HEK293T (cell line): ENCODE measurements around the gene OR2T35.

ENCODE experiments used
- CTCF ChIA-PET: fragments of 350-600 bp; formaldehyde crosslinking; extraction: SDS; loops from one replicate; lab custom pipeline; 2021; ENCODE audit warnings: antibody characterized with exemption, inconsistent platforms; lab: Yijun Ruan, JAX
- POLR2A ChIA-PET: fragments of 350-600 bp; formaldehyde crosslinking; extraction: SDS; loops from one replicate; lab custom pipeline; 2020; ENCODE audit warnings: antibody characterized with exemption, inconsistent platforms; lab: Yijun Ruan, JAX
- DNase-seq: peaks from one replicate; pipeline ENCODE4 v3.0.0; 2012; ENCODE audit warnings: mixed read lengths; ENCODE audit errors: extremely low spot score
- ARNT ChIP-seq: fragments of 450-650 bp; IDR thresholded peaks from 2 replicates; pipeline ENCODE4 v1.6.1; 2017; ENCODE audit warnings: mild to moderate bottlenecking
- BHLHE40 ChIP-seq: fragments of 450-650 bp; IDR thresholded peaks from 2 replicates; pipeline ENCODE4 v1.6.1; 2016; ENCODE audit warnings: mild to moderate bottlenecking, moderate library complexity, borderline replicate concordance
- CTBP1 ChIP-seq: fragments of 450-650 bp; IDR thresholded peaks from 2 replicates; pipeline ENCODE4 v1.6.1; 2016; ENCODE audit warnings: borderline replicate concordance
- ELF4 ChIP-seq: fragments of 450-650 bp; IDR thresholded peaks from 2 replicates; pipeline ENCODE4 v1.6.1; 2017; ENCODE audit warnings: antibody characterized with exemption
- FOXA1 ChIP-seq: fragments of 450-650 bp; IDR thresholded peaks from 2 replicates; pipeline ENCODE4 v1.6.1; 2016; ENCODE audit warnings: mild to moderate bottlenecking
- FOXK2 ChIP-seq: fragments of 450-650 bp; IDR thresholded peaks from 2 replicates; pipeline ENCODE4 v1.6.1; 2016; ENCODE audit warnings: mild to moderate bottlenecking
- FOXM1 ChIP-seq: fragments of 450-650 bp; IDR thresholded peaks from 2 replicates; pipeline ENCODE4 v1.6.1; 2017; ENCODE audit warnings: mild to moderate bottlenecking, borderline replicate concordance
- HDGF ChIP-seq: fragments of 450-650 bp; IDR thresholded peaks from 2 replicates; pipeline ENCODE4 v1.6.1; 2017; ENCODE audit warnings: antibody characterized with exemption, borderline replicate concordance
- L3MBTL2 ChIP-seq: fragments of 450-650 bp; conservative IDR thresholded peaks from 2 replicates; pipeline ENCODE4 v1.6.1; 2016; ENCODE audit warnings: mild to moderate bottlenecking
- LEF1 ChIP-seq: fragments of 450-650 bp; IDR thresholded peaks from 2 replicates; pipeline ENCODE4 v1.6.1; 2017; ENCODE audit warnings: mild to moderate bottlenecking, borderline replicate concordance
- NFRKB ChIP-seq: fragments of 450-650 bp; IDR thresholded peaks from 2 replicates; pipeline ENCODE4 v1.6.1; 2016; ENCODE audit warnings: mild to moderate bottlenecking, moderate library complexity
- PKNOX1 ChIP-seq: fragments of 450-650 bp; IDR thresholded peaks from 2 replicates; pipeline ENCODE4 v1.6.1; 2016
- SP1 ChIP-seq: fragments of 450-650 bp; IDR thresholded peaks from 2 replicates; pipeline ENCODE4 v1.6.1; 2017
- SUZ12 ChIP-seq: fragments of 450-650 bp; IDR thresholded peaks from 2 replicates; pipeline ENCODE4 v1.6.1; 2016; ENCODE audit warnings: mild to moderate bottlenecking
- TARDBP ChIP-seq: fragments of 450-650 bp; IDR thresholded peaks from 2 replicates; pipeline ENCODE4 v1.6.1; 2016
- ZNF384 ChIP-seq: fragments of 450-650 bp; IDR thresholded peaks from 2 replicates; pipeline ENCODE4 v1.6.1; 2016

OR2T35 gene

GRCh38 chr1:248627971-248628844 lies 16.9 kb downstream of the OR2T35 start:
- TF ChIP-seq ZNF384: no peak
- no peak for TF ChIP-seq FOXA1
- no peak for TF ChIP-seq SUZ12
- no peak for TF ChIP-seq FOXK2
- TF ChIP-seq CTBP1: no peak
- no peak for TF ChIP-seq ARNT
- no peak for TF ChIP-seq PKNOX1
- TF ChIP-seq LEF1: no peak
- TF ChIP-seq SP1: no peak
- no peak for TF ChIP-seq L3MBTL2
- TF ChIP-seq HDGF: no peak
- no peak for TF ChIP-seq FOXM1
- TF ChIP-seq ELF4: no peak
- TF ChIP-seq NFRKB: no peak
- TF ChIP-seq TARDBP: no peak
- no peak for TF ChIP-seq BHLHE40
- ChIA-PET POLR2A (no interaction called here), CTCF (no interaction called here)
- DNase-seq: no peak

GRCh38 chr1:248625971-248626370 lies 19.1 kb downstream of the OR2T35 start:
- POLR2A ChIA-PET: no interaction called here

GRCh38 chr1:248625166-248625565 lies 19.9 kb downstream of the OR2T35 start:
- POLR2A ChIA-PET: no interaction called here
- CTCF ChIA-PET: no interaction called here
- TF ChIP-seq NFRKB (no peak), HDGF (no peak), TARDBP (no peak), ZNF384 (no peak)
- DNase-seq: no peak

More at GRCh38 chr1:248625971-248626370, 19.1 kb downstream of the OR2T35 start:
- DNase-seq: no peak
- CTCF ChIA-PET: no interaction called here
- no peak for TF ChIP-seq TARDBP
- no peak for TF ChIP-seq BHLHE40
- TF ChIP-seq PKNOX1: no peak
- TF ChIP-seq L3MBTL2: no peak
- TF ChIP-seq ZNF384: no peak
- TF ChIP-seq SP1: no peak
- no peak for TF ChIP-seq NFRKB
- TF ChIP-seq SUZ12: no peak
- TF ChIP-seq FOXA1: no peak
- TF ChIP-seq HDGF: no peak
- TF ChIP-seq LEF1: no peak
- no peak for TF ChIP-seq CTBP1
- TF ChIP-seq FOXM1: no peak

- POLR2A ChIA-PET: no interaction called here
- TF ChIP-seq ARNT: no peak
- TF ChIP-seq NFRKB: no peak
- TF ChIP-seq SUZ12: no peak
- no peak for TF ChIP-seq PKNOX1
- no peak for TF ChIP-seq CTBP1
- no peak for TF ChIP-seq FOXA1
- TF ChIP-seq FOXM1: no peak
- no peak for TF ChIP-seq ELF4
- no peak for TF ChIP-seq LEF1
- no peak for TF ChIP-seq TARDBP
- no peak for TF ChIP-seq ZNF384
- no peak for TF ChIP-seq BHLHE40
- no peak for TF ChIP-seq SP1
- no peak for TF ChIP-seq HDGF
- TF ChIP-seq L3MBTL2: no peak
- no peak for TF ChIP-seq FOXK2
- DNase-seq: peak; percentile 16
- CTCF ChIA-PET: interaction anchor here (0.9 kb wide), 1 partner anchor 184 kb away, joined by 7 read pairs; no protein-coding TSS in a partner anchor
These were observed 22.5 kb downstream of the OR2T35 start for GRCh38 chr1:248622570-248623001.

- no peak for TF ChIP-seq L3MBTL2
- TF ChIP-seq CTBP1: no peak
- no peak for TF ChIP-seq ZNF384
- no peak for TF ChIP-seq ELF4
- no peak for TF ChIP-seq FOXA1
- no peak for TF ChIP-seq FOXK2
- no peak for TF ChIP-seq HDGF
- TF ChIP-seq ARNT: no peak
- TF ChIP-seq BHLHE40: no peak
- TF ChIP-seq SUZ12: no peak
- TF ChIP-seq SP1: no peak
- no peak for TF ChIP-seq PKNOX1
- no peak for TF ChIP-seq FOXM1
- TF ChIP-seq NFRKB: no peak
- no peak for TF ChIP-seq TARDBP
- no peak for TF ChIP-seq LEF1
- ChIA-PET CTCF (interaction anchor here (0.9 kb wide), 1 partner anchor 185 kb away, joined by 7 read pairs; no protein-coding TSS in a partner anchor), POLR2A (no interaction called here)
- no peak for DNase-seq
These were observed 23.3 kb downstream of the OR2T35 start for GRCh38 chr1:248621770-248622169.
